Stomach (tissue), 4 donors: ENCODE measurements around the gene KIDINS220.

Experiments used
- CTCF ChIP-seq, 7 experiments: fragments of 450-650 bp in 4 of 7; fragments of 200-600 bp in 3 of 7; sonication (generic) in 3 of 7; IDR thresholded peaks; one replicate each; pipeline ENCODE4 v1.5.1; 2016 to 2019; ENCODE audit warnings: antibody characterized with exemption in 7 of 7, control low read depth in 2 of 7, mild to moderate bottlenecking in 1 of 7
- EP300 ChIP-seq: sonication (generic); formaldehyde crosslinking; IDR thresholded peaks from one replicate; pipeline ENCODE4 v1.6.1; 2017; ENCODE audit warnings: antibody characterized with exemption
- POLR2A ChIP-seq, 4 donors: fragments of 450-650 bp; IDR thresholded peaks; one replicate each; pipeline ENCODE4 v1.6.1; 2016; ENCODE audit warnings: antibody characterized with exemption in 4 of 4, control low read depth in 2 of 4, mild to moderate bottlenecking in 1 of 4, moderate library complexity in 1 of 4
- POLR2AphosphoS5 ChIP-seq, 3 donors: sonication (generic); formaldehyde crosslinking; IDR thresholded peaks; one replicate each; pipeline ENCODE4 v1.6.1; 2016; ENCODE audit warnings: antibody characterized with exemption in 3 of 3

- TF ChIP-seq CTCF (IDR thresholded peaks at IDR 0.05), result no peak
- TF ChIP-seq EP300, result no peak
- peak; percentile 78 to 90 (median 86) for TF ChIP-seq POLR2AphosphoS5 (IDR thresholded peaks at IDR 0.05)
- TF ChIP-seq POLR2A (IDR thresholded peaks at IDR 0.05), result peak in 1 of 4 donors; percentile 40
These were observed at the start of gene KIDINS220 for GRCh38 chr2:8836971-8837794.
